ENCODE data around the gene HLA-DOB.

The HLA-DOB gene

DNA sequence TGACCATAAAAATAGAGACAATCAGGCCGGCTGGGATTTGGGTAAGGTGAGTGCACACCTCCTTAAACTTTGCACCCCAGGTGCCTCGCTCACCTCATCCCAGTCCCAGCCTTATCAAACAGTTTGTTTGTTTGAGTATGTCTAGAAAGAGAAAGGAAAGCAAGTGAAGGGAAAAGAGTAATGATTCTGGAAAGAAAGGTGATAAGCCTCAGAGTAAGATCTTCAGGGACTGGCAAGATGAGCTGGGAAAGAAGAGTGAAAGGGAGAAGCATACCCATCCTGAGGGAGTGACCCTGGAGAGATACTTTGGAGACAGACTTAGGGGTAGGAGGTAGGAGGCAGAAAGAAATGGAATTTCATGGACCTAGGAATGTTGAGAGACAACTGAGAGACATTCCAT, 20.1 kb upstream of the HLA-DOB start:
- TF ChIP-seq CTCF (IDR thresholded peaks at IDR 0.05; ENCODE audit: extremely low read depth, missing control alignments), result no peak
- DNase-seq (ENCODE audit: low spot score), result no peak

GRCh38 chr6:32835167-32835893, 18.5 kb upstream of the HLA-DOB start:
- no peak for TF ChIP-seq CTCF (IDR thresholded peaks at IDR 0.05; ENCODE audit: extremely low read depth, missing control alignments)

GRCh38 chr6:32833664-32834063, 16.9 kb upstream of the HLA-DOB start:
- no peak for TF ChIP-seq CTCF (IDR thresholded peaks at IDR 0.05; ENCODE audit: extremely low read depth, missing control alignments)
- no peak for DNase-seq (ENCODE audit: low spot score)

More at GRCh38 chr6:32835167-32835893, 18.5 kb upstream of the HLA-DOB start:
- no peak for DNase-seq (ENCODE audit: low spot score)

- TF ChIP-seq CTCF (IDR thresholded peaks at IDR 0.05; ENCODE audit: extremely low read depth, missing control alignments), result no peak
- DNase-seq (ENCODE audit: low spot score), result no peak
Observed at GRCh38 chr6:32832535-32832934, 15.7 kb upstream of the HLA-DOB start.

DNA sequence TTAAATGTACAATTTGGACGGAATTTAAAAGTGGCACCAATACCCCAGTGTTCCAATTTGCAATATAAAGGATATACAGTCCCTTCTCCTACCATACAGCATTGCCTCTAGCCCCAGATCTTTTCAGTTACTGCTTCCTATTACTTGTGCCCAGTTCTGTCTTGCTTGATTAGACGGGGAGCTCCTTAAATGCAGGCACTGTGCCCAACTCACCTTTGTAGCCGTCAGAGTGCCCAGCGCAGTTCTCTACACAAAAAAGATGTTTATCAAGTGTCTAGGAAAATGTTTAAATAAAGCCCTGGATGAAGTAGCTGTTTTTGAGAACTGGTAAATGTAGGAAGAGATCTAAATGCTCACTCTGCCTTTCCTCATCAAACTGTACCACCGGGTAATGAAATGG, 14.1 kb upstream of the HLA-DOB start:
- no peak for DNase-seq (ENCODE audit: low spot score)
- TF ChIP-seq CTCF (IDR thresholded peaks at IDR 0.05; ENCODE audit: extremely low read depth, missing control alignments), result no peak

DNA sequence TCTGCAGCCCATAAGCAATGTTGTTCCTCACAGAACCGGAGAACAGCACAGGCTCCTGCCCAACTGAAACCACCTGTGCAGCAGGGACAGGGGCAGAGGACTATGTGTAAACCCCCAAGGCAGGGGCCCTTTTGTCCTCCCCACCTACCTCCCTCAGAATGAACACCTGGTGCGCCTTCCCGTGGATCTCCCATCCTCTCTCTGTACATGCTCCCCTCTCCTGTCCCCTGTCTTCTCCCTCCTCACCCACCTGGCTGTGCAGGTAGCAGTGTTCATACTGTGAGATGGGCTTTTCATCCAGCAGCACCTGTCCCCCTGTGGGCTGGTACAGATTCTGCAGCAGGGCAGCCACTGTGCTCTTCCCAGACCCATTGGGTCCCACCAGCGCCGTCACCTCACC, 13.2 kb upstream of the HLA-DOB start:
- TF ChIP-seq CTCF (IDR thresholded peaks at IDR 0.05; ENCODE audit: extremely low read depth, missing control alignments), result no peak
- no peak for DNase-seq (ENCODE audit: low spot score)

GRCh38 chr6:32829495-32829894, 12.7 kb upstream of the HLA-DOB start:
- no peak for TF ChIP-seq CTCF (IDR thresholded peaks at IDR 0.05; ENCODE audit: extremely low read depth, missing control alignments)
- no peak for DNase-seq (ENCODE audit: low spot score)
